GM19025 (cell line): Measurements from ENCODE around the gene TNFAIP8L3.
"Not testable (repeated sequence)": the region's sequence is repeated elsewhere in the genome, so short reads cannot be mapped to it uniquely, and the experiment has no call there.

Experiments
- ATAC-seq: cut with Tn5 transposase; IDR thresholded peaks from one replicate; pipeline ENCODE4 v1.9.1; 2021; ENCODE audit warnings: mild to moderate bottlenecking, low read depth, moderate library complexity; ENCODE audit not compliant: unreplicated experiment

The TNFAIP8L3 gene

DNA sequence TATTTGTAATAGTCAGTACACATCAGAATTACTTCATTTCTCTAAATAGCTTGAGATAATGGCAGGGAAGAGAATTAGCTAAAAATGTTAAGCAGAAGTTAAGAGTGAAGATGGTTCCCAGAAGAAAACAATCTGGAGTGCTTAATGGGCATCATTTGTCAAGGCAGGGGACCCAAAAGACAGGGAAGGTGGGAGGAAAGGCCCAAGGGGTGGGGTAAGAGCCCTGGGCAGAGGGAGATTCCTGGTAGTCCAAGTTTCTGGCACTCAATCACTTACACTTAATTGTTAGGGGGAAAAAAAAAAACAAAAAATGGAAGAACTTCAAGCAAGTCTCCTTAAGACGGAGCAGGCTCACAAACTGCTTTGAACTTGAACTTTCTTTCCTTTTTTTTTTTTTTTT, 28.9 kb downstream of the TNFAIP8L3 start:
- no peak for ATAC-seq

DNA sequence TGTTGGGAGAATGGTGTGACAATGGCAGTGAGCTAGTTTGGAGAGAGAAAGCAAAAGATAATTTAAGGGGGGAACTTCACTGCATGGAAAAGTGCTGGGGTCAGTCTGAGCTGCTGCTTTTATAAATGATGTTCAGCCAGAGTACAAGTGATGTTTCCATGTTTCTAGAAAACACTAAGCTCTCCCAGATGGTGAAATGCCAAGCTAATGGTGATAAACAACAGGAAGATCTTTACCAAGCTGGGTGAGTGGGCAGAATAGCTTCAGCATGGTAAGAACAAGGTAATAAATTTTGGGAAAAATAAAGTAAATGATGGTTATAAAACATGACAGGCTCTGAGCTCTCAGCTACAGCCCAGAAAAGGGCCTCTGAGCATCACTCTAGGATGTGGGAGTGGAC, 29.4 kb downstream of the TNFAIP8L3 start:
- no peak for ATAC-seq

DNA sequence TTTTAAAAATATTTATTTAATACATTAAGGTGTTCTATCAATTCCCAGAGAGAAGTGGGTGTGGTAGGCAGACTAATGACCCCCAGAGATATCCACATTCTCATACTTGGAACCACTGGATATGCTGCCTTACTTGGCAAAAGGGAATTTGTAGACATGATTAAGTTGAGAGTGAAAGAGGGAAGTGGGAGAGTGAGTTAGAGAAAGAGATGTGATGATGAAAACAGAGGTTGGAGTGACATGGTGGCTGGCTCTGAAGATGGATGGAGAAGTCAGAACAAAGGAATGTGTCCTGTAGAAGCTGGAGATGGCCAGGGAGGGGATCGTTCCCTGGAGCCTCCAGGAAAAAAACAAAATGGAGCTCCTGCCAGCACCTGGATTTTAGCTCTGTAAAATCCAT, 32.0 kb downstream of the TNFAIP8L3 start:
- ATAC-seq = no peak

DNA sequence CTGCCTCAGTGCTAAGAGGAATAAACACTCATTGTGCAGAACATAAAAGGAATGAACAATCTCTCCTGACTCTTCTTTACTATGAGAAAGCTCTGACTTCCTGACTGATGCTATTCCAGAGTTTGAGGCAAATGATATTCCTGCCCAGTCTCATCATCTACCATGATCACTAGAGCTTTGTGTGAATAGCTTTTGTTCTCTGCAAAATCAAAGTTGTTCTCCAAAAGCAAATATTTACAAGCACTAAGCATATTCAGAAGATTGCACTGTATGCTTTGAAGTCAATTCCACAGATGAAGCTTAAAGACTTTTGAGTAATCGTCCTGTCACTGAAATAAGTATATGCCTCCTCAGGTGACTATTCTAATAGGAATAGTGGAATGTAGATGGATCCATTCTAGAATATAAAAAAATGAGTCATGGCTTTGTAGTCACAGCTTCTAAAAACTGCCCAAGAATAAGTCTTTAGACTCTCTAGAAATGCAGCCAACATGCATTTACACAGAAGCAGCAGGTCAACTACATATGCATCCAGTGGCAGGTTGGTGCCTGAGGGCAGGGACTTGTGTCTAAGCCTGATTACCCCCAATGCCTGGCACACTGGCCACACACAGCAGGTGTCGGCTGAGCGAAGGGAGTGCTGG, 34.6 kb downstream of the TNFAIP8L3 start:
- ATAC-seq = no peak

DNA sequence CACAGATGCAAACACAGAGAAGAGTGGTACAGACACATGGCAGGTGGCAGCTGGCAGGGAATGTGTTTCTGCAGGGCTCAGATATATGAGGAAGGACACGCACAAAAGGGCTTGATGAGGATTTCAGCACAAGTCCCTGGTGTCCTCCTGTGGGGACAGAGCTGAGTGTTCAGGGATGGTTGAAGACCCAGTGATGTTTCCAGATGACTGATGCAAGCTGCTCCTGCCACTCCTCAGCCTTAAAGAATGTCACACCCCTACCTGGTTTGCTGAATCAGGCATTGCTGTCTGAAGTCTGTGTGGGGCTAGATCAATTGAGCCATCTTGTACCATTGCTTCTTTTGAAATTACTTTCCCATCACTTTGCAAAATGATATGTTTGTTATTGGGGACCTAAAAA, 40.2 kb downstream of the TNFAIP8L3 start:
- ATAC-seq = no peak

DNA sequence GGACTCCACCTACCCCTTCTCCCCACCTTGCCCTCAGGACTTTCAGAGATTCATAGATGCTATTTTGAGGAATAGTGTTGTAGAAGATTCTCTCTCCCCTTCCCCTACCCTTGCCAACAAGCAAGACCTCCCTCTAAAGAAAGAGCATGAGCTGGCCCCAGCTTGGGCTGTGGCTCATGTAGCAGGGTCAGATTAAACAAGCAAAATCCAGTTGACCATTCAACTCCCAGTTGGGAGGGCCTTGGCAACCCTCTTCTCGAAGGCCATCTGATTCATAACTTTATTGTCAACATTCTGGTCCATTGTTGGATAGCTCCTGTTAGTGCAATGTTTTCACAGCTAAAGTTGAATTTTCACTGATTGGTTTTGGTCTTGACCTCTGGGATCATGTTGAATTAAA, 41.1 kb downstream of the TNFAIP8L3 start:
- no peak for ATAC-seq

DNA sequence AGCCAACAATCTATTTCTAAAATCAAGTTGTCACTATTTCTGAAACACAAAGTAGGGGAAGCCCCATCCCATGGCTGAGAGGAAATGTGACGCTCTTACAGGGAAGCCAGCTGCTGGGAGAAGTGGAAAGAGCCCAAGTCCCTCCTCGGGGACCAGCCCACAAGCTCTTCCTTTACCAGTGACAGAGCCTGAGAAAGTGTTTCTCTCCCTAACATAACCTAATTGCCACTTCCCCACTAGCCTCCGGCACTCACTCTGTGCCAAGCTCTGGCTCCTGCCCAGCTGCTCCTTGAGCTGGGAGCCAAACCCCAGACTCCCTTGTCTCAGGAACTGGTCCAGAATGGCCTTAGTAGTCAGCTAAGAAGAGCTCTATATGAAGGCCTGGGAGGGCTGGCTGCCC, 42.9 kb downstream of the TNFAIP8L3 start:
- no peak for ATAC-seq

DNA sequence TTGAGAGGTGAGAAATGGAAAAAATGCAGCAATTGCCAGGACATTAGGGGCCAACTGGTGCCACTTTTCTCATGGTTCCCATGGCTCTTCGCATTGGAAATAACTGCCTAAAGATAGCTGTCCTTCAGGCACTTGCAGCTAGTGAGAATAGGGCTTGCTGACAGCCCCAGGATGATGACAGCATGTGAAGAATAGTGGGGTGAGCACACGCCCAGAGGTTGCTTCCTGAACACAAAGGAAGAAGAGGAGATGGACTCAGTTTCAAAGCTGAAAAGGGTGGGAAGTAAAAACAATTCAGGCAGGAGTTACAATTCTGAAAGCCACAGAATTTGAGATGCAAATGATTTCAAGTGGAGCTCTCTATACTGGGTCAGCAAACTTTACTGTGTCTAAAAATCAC, 45.6 kb downstream of the TNFAIP8L3 start:
- ATAC-seq = no peak

DNA sequence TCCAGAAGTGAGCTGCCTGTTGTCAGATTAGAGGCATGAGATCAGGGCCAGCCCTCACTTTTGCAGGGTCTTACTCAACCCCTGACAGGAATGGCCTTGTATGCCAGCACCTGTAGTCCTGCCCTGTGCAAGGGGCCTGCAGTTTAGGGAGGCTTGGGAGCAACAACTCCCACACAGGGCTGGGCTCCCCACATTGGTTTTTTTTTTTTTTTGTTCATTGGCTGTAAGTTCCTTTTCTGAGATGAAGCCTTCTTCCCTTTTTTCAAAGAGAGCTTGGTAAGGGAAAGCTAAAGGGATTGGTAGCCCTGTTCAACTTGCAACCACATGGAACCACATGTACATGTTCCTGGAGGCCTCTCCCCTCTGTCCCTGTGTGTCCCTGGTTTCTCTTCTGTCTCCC, 46.4 kb downstream of the TNFAIP8L3 start:
- no peak for ATAC-seq

DNA sequence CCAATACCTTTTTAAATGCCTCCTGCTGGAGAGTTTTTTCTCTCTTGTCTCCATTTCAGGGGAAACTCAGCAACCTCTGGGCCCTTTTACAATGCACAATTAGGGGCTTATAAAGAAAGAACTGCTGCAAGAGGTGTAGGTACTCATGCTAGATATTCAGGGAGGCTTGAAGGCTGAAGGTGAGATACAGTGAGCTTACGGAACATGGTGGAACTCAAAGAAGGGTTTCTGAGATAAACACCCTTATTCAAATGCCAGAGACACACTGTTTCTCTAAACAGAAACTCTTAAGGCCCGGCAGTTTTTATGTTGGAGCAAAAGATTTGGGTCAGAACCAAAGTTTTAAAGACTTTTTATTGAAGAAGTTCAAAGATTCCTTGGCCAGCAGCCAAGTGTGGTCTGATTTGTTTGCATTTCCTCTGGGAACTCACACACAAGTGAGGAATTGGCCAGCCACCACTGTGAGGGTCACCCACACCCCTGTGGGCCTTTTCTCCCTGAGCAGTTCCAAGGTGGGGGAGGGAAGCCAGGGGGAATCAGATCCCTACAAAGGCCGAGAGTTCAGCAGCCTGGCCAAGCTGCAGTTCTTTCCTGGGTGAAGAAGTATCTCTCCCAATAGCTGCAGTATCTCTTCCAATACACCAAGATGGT, 47.8 kb downstream of the TNFAIP8L3 start:
- no peak for ATAC-seq

DNA sequence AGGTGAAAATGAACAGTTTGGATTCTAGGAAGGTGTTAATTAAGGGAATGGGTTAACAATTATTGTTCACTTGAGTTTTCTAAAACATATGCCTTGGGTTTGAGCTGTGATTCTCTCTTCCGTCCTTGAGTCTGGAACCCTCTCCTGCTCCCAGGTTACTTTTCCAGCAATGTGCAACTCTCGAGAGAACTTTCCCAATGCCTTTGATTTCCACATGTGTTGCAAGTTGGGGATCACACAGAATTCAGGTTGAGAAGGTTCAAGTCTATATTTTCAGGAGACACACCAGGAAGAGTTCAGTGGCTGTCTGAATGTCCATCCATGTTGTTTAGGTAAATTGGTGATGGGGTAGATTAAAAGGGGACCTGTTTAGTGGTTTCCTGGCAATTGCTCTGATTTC, 48.7 kb downstream of the TNFAIP8L3 start:
- ATAC-seq = no peak

DNA sequence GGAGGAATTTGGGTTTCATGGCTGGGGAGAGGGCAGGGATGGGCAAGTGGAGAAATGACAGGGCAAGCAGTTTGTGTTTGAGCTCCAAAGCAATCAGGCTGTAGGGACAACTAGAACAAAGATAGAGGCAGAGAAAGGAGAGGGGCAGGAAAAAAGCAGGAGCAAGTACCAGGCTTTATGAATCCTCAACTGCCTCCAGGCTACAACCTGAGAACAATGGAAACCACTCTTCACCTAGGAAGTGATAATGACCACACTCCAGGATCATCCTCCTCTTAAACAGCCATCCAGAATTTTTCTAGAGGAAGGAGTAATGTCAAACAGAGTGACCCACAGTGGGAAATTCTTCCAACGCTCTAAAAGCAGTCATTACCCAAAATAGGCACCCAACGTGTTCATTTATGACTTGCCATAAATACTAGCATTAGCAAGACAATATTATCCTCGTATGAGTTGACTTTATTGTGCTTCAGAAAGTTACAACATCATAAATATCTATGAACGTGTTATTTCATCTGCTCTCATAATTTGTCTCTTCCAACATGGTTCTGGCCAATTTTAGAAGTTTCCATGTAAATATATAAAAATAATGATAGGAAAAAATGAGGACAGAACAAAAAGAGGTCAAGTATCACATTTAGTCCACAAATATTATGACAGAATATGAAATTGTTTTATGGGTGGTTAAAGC, 50.5 kb downstream of the TNFAIP8L3 start:
- ATAC-seq = no peak

DNA sequence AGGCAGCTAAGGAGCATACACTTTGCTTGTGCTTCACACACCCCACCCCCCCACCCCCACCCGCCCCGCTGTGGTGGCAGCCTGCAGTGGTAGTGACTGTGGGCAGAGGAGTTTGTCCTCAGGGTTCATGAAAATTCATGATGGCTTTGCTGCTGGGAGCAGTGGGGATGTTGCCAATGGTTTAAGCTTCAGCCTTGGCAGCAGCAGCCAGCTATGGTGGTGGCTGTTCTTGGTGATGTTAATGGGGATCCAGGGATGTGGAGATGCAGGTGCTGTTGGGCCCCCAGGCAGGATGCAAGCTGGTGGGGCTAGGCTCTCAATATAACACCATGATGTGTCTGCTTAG, 55.8 kb downstream of the TNFAIP8L3 start:
- no peak for ATAC-seq

DNA sequence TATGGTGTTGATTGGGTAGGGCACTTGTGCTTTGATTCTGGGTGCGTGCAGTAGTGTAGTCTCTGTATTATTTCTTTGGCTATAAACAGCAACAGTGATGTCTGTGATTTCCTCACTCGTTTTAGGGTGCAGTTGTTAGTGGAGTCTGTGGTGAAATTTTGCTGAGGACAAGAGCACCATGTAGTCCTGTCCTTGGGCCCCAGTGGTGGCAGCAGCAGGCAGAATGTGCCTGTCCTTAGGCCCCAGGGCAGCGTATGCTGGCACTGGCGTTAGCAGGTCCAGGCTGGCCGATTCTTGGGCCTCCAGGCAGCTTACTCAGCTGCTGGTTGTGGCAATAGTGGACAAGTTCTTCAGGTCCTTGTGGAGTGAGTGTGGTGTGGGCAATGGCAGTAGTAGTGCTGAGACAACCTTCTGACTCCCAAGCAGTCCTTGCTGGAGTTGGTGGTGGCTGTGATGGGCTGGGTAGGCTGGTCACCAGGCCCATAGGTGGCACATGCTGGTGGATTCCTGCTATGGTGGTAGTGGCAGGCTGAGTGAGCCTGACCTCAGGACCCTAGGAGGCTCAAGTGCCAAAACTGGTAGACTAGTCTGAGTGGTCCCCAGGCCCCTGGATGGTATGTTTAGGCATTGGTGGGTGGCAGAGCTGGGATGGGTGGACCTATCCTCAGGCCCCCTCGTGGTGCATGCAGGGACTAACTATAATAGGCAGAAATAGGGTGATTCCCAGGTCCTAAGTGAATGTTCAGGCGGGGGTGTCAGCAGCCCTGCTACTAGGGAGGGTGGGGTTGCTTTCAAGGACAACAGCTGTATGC, 56.3 kb downstream of the TNFAIP8L3 start:
- ATAC-seq = no peak

DNA sequence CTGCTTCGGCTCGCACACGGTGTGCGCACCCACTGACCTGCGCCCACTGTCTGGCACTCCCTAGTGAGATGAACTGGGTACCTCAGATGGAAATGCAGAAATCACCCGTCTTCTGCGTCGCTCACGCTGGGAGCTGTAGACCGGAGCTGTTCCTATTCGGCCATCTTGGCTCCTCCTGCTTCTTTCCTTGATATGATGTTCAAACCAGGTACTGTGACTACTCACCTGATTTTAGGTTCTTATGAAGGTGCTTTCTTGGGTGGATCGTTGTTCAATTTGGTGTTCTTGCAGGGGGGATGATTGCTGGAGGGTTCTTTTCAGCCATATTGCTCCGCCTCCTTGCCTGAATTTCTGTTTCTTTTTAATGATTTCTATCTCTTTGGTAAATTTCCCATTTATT, 57.2 kb downstream of the TNFAIP8L3 start:
- ATAC-seq = not testable (repeated sequence)

DNA sequence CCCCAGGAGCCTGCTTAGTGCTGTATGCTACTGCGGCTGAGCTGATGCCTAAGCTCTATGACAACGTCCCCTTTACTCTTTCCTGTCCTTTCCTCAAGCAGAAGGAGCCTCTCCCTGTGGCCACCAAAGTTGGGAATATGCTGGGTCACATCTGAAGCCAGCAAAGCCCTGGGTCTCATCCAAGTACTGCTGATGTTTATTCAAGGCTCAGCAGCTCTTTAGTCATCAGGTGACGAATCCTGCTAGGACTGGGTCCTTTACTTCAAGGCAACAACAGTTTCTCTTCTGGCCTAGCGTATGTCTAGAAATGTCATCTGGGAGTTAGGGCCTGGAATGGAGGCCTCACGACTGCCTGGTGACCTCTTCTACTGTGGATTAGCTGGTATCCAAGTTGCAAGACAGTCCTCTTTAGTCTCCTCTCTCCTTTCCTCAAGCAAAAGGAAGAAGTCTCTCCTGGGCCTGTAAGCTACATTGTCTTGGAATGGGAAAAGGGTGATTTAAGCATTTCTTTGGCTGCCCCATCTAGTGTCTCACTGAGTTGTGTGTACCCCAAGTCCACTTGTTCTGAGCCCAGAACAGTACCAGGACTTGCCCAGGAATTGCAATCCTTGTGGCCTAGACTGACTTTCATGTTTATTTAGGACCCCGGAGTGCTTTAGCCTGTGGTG, 63.9 kb downstream of the TNFAIP8L3 start:
- ATAC-seq = no peak

DNA sequence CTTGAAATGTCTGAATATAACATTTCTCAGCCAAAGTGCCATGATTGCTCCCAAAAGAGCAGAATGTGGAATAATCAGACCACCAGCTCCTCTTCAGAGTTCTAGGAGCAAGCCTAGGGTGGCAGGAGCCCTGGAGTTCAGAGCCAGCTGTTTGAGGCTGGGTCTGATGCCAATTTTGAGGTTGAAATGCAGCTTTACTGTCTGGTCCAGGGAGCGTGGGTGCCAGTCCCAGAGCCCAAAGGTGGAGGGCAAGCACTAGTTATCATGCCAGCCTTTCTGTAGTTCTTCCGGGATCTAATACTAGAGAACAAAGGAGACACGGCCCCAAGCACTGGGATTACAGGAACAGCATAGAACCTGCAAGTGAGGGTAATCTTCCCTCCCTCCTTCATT, 69.3 kb downstream of the TNFAIP8L3 start:
- ATAC-seq = no peak

DNA sequence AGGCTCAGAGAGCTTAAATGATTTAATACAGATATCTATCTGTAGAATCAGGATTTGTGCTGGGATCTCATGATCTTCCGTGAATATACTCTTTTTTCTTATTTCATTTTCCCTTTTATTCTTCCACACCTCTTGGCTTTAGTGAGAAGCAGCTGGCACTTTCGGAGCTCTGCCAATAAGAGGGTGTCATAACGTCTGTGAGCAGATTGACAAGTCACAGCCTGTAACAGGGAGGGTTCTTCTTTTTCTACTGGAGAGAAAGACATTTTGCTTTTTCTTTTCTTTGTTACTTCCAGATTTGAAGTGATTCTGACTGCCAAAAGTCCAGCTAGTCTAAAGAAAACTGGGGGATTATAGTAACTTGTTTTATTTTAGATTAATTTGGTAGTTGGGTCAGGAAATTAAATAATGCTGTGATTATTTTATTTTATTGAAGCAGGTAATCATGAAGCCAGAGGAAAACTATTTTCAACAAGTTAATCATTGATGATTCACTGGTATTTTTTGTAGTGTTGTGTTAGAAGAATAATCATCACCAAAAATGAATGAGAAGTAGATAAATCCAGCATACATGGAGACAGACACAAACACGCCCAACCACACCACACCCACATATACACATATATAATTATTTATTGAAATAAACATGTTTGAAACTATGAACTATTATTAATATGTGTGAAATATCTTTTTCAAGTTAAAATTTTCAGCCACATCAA, 69.8 kb downstream of the TNFAIP8L3 start:
- ATAC-seq = no peak

DNA sequence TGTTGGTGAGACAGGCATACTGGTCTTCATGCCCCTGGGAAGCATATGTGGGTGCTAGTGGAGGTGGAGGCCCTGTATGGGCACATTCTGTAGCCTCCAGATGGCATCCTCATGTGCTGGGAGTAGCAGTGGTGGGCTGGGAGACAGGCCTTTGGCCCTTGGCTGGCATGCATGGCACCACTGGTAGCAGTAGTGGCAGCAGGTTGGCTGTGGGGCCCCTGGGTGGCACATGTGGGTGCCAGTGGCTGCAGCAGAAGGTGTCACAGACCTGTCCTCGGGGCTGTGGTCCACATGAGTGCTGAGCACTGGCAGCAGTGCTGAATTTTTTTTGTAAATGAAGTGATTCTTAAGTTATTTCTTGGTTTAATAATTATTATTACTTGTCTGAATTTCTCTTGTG, 71.2 kb downstream of the TNFAIP8L3 start:
- ATAC-seq = no peak

DNA sequence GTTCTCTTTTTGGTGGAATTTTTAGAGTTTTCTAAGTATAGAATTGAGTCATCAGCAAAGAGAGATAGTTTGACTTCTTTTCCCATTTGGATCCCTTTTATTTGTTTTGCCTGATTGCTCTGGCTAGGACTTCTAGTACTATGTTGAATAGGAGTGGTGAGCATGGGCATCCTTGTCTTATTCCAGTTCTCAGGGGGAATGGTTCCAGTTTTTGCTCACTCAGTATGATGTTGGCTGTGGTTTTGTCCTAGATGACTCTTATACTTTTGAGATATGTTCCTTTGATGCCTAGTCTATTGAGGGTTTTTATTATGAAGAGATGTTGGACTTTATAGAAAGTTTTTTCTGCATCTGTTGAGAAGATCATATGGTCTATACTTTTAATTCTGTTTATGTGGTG, 72.5 kb downstream of the TNFAIP8L3 start:
- no peak for ATAC-seq
